CD4-positive, alpha-beta T cell treated with Interleukin-15 for 1 hour (primary cell): ENCODE results near the gene DUSP9.
A peak's percentile ranks its signal among the peaks of the same experiment; 100 is the strongest.

Experiments used
- DNase-seq: peaks from one replicate; pipeline ENCODE4 v3.0.0-alpha.2; 2020

Gene DUSP9

DNA sequence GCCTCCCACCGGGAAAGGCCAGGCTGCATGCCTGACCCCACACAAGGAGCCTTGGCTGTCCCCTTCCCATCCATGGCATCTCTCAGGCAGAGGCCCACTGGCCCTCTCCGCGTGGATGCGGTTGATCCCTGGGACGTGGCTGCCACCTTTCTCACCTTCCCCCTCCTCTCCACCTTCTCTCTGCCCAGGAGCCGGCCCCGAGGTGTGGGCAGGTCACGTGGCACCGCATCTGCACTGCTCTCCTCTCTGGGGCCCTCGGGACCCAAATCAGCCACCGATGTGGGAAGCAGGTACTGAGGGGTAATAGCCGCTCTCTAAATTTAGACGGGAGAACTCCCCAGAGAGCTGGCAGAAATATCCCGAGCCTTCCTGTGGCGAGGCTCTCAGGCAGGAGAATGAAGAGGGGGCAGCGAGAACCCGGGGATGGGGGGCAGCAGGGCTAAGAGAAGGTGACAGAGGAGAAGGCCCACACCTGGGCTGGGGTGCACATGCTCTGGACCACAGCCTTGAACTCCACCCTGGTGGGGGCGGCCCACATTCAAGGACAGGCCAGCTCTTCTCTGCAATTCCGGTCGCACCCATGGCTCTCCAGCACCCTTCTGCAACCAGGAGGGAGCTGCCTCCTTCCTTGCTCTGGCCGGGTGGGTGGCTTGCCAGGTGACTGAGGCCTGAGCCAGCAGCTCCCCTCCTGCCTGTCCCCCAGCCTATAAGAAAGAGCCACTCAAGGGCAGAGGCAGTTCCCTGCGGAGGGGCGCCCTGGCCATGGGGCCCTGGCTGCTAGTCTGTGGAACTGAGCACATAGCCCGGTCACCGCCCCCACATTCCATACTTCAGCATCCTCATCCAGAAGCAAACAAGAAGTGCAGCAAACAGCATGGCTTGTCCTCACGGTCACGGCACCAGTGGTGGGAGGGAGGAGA is 9.6 kb upstream of the DUSP9 start:
- DNase-seq: no peak

DNA sequence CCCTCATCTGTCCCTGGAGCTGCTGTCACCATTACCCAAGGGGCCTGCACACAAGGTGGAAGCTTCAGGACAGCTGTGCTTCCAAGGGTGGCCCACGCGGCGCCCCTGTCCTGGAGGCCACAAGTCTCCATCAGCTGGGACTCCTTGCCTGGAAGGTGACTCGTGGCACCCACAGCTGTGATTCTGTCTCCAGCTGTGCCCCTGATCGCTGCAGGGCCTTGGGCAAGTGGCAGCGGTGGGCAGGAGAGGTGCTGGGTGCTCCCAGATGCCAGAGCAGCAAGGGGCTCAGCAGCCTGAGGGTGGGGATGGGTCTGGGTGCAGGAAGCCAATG is 9.0 kb upstream of the DUSP9 start:
- no peak for DNase-seq

DNA sequence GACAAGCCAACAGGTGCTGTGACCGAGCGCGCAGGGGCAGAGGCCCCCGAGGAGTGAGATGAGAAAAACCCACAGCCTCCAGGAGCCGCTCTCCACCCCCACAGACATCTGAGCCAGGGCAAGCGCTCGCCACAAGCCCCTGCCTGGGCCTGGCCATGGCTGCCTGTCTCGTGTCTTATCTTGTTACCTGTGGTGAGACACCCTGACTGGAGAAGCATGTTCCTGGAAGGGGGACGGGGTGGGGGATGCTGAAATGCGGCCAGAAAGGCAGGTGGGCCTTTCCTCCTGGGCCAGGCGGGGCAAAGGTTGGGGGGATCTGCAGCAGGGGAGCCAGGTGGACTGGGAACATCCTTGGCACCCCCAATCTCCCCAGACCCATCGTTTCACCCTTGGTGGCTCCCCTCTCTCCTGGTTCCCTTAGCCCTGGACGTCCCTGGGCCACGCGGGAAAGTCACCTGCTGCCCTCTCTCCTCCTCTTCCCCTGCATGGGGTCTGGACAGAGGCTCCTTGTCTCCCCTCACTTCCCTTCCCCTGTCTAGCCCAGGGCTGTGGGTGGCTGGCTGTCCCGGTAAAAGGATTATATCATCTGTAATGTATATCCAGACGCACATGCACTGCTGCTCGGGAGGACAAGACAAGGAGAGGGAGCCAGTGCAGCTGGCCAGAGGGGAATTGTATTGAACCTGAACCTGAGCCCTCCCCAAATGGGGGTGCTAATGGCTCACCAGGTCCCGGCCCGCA is 8.4 kb upstream of the DUSP9 start:
- DNase-seq: no peak

DNA sequence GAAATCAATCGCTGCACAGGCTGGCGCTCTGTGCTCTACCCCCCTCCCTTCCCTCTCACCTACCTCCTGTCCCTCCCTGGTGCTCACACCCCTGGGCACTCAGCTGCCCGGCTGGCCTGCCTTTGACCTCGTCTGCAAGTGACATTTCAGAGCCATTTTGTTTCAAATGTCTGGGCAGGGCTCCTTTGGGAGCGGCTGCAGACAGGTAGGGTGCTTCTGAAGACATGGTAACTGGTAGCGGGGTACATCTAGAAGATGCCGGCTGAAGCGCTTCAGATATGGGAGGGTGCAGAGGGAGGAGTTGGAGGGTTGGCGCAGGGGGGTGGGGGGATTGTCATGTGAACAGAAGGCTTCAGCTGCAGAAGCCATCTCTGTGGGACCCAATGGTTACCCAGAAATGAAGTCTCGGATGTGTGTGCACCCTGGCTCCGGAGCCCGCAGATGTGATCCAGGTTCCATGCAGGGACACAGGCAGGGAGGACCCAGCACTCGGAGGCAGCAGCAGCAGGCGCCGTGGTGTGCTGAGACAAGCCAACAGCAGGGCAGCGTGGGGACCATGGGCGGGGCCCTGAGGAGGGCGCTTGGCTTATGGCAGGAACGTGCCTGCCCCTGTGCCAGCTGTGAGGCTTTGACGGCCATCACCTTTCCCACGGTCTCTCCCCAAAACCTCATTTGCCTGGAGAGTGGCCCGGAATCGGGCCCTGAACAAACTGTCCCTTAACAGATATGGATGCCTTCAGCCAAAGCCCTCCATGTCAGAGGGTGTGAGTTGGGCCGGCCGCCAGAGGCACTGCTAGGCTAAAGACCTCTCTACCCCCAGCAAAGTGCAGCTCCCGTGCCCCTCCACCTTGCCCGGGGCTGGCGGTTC is 7.6 kb upstream of the DUSP9 start:
- DNase-seq: no peak

DNA sequence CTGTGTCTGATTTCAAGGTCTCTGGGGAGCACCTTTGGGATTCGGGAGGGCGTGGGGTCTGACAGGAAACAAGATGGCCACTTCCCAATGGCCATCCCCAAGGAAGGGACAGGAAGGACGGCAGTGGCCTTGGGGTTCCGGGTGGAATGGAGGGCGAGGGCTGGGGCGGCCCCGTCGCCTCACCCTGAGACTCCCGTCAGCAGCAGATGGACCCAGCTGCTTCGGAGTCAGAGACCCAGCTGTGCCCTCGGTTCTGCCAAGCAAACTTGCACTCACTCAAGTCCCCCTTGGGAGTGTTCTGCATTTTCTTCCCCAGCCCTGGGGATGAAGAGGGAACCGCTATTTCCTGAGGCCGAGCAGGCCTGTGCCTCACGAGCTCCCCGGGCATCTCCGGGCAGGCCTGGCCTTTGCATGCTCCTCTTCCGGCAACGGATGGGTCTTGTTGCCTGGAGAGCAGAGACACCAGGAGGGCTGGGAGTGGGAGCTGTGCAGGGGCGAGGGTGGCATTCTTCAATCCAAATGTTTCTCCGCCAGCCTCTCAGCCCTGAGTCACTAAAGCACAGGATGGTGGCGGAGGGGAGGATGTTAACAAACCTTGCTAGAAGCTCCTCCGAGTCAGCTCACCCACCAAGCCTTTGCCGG is 6.8 kb upstream of the DUSP9 start:
- no peak for DNase-seq

DNA sequence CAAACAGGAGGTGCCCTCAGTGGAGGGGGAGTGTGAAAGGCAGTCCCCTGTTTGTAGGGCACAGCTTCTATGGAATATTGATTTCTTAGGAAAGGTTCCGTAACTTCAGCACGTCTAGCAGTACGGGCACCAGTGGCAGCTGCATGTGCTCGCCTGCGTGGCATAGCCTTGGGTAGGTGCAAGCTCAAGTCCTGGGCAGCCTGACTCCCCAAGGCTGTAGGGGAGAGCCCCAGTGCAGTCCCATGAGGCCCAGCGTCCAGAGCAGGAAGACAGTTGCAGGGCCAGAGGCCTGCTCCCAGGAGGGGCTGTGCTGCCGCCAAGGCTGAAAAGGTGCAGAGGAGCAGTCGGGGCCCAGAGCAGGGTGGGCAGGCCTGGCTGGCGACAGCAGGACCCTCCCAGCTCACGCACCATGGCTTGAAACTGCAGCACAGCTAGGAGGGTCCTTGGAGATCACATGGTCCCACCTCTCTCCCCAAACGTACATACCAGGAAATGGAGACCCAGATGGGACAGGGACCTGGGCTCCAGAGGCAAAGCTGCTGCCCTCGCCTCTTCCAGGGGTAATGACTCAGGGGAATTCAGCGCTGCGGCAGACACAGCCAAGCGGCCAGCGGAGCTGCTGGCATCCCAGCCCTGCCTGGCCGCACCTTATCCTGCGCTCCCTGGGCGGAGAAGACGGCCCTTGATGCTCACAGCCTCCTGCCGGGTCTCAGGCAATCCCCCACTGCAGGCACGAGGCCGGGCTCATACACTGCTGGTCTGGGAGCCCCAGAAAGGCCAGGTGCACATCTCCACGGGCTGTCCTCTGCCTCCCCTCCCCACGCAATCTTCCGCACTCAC is 6.0 kb upstream of the DUSP9 start:
- DNase-seq: no peak

DNA sequence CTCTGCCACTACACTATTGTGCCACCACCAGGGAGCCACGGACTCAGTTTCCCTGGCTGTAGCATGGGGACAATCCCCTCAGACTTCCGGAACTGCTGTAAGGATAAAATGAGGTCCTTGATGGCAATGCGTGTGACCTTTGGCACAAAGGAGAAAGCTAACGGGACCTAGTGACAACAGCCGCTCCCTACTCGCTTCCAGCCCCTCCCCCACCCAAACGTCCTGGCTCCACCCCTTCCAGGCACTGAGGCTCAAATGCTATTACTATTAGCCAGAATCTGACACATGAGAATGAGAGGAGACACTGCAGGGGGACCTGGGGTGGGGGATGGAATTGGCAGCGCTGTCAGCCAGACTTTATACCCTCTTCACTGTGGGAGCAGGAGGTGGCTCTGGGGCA is 5.4 kb upstream of the DUSP9 start:
- DNase-seq: no peak

DNA sequence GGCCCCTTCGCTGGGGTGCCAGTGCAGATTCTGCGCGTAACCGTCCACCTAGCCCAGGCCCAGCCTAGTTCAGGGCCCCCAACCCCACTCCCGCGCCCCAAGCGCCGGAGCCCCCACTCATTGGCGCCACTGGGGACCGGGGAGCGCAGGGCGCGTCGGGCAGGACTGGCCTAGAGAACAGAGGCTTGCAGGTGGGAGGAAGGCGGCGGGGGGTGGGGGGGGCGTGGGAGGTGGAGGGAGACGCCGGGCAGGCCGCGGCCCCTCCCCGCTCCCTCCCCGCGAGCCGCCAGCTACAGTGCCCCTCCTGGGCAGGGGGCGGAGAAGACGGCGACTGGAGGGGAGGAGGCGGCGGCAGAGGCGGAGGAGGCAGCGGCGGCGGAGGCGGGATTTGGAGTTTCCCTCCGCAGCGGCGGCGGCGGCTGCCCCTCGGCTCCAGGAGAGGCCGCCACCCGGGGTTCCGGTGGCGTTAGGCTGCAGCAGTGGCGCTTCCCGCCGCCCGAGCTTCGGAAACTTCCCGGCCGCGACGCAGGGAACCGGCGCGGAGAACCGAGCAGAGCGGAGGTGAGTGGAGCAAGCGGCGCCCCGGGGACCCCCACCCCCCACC is 4.8 kb upstream of the DUSP9 start:
- DNase-seq: no peak

DNA sequence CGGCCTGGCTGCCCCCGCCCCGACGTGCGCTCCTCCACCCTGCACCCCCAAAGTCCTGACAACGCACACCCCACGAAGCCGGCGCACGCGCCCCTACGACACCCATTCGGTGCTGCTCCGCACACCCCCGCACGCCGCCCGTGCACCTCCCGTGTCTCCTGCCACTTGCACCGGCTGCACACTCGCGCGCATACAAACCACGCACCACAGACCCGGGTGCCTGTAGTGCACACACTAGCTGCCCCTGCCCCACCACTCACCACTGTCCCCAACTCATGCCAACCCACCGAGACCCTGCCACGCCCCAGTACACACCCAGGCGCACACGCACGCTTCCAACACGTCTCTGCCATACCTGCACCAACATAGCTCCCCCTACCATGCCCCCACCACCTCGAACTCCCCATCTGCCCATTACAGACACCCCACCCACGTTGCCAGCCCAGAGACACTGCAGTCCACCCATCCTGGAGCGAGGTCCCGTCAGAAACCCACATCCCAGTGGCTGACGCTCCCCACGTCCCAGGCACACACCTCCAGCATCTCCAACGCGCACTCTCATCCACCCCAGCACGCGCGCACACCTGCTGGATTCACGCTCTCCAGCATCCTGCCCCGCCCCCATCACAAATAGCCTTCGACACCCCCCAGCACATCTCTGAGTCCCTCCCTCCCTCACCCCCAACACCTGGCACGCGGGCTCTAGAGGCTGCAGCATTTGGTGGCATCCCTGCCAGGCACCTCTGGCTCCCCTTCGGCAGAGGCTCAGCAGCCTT is 4.2 kb upstream of the DUSP9 start:
- no peak for DNase-seq

DNA sequence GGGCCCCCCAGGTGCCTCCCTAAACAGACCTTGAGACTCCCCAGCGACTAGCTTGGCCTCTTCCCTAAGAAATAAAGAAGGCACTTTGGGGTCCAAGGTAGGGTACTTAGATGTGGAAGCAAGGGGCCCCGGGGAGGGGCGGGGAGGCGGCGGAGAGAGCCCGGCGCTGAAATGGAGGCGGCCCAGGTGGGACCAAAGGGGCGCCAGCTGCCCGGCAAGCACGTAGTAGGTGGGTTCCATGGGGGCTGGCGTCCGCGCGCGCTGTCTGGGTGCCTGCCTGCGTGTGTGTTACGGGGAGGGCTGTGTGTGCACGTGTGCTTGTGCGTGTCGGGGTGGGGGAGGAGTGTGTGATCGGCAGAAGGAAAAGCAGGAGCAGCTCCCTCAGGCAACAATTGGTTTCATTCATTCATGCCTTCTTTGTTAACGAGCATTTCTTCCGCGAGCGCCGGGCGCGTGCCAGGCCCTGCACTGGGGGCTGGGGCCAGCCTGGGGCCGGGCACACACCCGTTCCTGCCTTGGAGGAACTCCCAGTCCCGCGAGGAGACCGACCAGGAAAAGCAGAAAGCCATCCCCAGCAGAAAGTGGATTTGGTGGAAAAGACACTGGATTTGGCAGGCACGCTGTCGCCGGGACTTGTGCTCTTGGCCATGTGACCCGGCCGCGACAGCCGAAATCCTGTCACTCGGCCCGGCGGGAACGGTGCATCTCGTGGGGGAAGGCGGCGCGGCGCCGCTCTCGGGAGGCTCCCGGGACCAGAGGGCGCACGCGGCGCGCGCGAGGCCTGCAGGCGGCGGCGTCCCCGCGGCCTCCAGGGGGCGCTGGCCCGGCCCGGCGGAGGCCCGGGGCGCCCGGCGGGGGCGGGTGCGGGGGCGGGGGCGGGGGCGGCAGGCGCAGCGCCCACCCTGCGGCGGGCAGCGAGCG is 3.3 kb upstream of the DUSP9 start:
- no peak for DNase-seq

DNA sequence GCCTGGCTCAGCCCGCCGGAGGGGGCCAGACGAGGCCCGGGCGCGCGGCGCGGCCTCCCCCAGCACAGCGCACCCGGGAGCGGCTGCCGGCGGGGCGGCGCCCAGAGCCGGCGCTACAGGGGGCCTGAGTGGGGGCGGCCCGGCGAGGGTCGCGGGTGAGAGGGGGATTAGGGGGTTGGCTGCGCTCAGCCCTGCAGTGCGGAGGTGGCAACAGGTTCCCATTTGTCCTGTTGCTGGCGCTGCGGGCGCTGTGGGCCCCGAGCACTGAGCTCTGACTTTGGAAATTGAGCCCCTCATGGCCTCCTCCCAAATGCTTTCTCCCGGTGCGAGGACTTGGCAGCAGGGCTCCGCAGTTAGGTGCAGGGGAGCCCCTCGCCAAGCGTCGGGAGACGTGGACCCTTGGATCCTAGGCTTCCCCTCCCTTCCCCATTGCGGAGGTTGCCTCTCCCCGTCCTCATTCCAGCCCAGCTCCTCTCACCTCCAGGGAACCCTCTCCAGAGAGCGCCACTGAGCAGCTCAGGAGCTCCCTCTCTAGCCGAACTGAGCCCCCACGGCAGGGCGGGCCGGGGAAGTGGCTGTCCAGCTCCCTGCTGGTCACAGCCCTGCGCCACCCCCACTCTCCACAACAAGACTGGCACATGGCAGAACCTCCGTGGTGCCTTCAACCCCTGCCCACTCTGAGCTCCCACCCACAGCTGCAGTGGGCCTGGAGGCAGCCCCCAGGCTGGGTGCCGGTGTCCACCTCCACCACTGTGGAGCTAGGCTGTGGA is 2.5 kb upstream of the DUSP9 start:
- DNase-seq: peak; percentile 12

DNA sequence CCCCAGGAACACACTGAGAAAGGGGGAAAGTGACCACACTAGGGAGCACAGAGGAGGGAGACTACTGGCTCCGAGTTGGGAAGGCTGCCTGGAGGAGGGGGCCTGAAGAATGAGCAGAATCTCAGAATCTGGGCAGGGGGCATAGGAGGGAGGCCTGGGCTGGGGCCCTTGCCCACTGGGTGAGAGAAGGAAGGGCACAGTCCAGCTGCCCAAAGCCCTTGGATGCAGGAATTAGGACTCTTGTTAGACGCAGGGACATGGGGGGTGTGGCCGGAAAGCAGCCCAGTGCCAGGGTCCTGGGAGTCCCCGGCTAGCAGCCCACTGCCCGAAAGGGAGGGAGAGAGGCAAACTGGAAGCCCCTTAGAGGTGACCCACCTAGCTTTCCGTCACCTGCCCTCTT is 1.9 kb upstream of the DUSP9 start:
- peak; percentile 2 for DNase-seq

DNA sequence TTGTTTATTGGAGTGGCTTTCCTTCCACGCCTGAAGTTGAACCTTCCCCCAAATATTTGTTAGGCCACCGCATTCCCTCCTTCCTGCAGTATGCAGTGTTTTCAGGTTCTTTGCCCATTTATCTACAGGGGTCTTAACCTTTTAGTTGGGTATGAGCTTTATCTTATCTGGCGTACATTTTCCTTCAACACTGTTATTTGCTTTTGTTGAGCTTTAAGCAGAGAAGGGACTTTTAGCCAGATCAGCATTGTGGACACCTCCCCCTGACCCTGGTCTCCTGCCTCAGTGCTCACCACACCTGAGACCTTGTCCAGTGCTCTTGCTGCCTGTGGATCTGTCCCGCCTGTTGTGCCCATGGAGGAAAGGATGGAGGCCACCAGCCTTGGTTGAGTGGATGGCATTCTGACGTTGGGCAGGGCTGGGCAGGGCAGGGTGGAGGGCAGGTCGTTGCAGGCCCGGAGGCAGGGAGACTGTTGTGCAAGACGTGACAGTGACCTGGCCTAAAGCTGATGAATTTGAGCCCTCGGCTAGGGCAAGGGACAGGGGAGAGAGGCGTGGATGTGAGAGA is 998 bp upstream of the DUSP9 start:
- peak; percentile 7 for DNase-seq

DNA sequence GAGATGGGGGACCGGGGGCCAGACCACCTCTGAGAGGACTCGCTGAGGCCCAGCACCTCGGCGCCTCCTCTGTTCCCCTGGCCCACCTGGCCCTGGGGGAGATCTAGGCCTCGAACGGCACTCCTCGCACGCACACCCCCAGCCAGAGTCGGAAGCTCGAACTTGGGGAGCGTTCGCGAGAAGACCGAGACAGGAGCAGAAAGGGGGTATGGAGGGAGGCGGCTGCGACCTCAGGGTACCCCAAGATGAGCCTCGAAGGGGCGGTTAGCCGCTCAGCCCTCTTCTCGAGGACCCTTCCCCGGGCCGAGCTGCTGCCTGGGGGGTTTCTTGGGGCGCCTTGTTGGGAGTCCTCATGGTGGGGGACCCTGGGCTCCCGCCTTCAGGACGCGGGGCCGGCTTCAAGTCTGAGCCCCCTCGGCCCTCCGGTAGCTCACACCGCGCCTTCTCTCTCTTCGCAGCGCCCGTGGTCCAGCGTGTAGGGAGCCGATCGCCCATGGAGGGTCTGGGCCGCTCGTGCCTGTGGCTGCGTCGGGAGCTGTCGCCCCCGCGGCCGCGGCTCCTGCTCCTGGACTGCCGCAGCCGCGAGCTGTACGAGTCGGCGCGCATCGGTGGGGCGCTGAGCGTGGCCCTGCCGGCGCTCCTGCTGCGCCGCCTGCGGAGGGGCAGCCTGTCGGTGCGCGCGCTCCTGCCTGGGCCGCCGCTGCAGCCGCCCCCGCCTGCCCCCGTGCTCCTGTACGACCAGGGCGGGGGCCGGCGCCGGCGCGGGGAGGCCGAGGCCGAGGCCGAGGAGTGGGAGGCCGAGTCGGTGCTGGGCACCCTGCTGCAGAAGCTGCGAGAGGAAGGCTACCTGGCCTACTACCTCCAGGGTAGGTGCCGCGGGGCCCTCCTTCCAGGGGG is 706 bp downstream of the DUSP9 start:
- peak; percentile 10 for DNase-seq

DNA sequence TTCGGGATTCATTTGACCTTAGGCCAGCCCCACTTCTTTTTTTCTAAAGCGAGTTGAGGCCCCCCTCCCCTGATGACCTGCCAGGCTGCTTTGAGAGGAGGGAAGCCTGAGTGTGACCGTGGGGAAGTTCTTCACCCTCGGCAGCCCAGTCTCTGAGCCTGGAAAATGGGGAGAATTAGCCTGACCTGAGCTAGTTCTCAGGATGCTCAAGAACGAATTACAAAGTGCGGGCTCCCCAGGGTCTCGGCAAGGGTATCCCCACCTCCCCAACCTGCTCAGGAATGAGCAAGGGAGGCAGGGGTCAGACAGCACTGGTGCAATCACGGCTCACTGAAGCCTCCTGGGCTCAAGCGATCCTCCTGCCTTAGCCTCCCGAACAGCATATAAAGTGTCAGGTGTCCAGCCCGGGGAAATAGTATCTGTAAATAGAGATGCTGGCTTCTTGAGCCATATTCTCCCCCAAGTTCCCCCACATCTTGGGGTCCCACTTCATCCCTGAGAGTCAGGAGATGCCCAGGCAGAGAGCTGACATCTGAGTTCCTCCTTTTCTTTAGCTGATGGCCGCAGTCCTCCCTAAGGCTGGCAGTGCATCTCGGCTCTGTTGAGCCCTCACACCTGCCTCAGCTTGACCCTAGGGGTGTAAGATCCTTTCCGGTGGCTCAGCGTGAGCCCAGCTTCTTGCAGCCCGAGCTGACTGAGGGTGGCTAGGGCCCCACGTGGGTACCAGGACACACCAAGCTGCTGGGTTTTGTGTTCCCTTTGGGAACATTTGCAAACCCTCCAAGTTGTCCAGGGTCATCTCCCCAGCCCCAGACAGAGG is 1.6 kb downstream of the DUSP9 start:
- DNase-seq: peak; percentile 6

DNA sequence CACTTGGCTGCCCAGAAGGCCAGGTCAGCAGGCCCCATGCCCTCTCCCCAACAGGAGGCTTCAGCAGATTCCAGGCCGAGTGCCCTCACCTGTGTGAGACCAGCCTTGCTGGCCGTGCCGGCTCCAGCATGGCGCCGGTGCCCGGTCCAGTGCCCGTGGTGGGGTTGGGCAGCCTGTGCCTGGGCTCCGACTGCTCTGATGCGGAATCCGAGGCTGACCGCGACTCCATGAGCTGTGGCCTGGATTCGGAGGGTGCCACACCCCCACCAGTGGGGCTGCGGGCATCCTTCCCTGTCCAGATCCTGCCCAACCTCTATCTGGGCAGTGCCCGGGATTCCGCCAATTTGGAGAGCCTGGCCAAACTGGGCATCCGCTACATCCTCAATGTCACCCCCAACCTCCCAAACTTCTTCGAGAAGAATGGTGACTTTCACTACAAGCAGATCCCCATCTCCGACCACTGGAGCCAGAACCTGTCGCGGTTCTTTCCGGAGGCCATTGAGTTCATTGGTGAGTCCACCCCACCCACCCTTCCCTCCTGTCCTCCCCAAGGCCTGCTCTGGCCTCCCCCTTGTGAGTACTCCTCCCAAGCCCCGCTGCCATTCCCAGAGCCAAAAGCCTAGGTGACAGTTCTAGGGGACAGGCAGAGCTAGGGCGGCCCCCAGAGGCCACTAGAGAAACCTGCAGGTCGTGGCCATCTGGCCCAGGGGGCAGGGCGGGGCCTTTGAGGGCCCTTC is 2.3 kb downstream of the DUSP9 start:
- peak; percentile 27 for DNase-seq
